ENCODE results near the gene HMCN1. TPM values are rescaled to one million over a fixed set of nuclear protein-coding genes. Genes with fewer than 3 reads are reported as not detected.

HMCN1 gene
- polyA plus RNA-seq, 1 donor from 2014 or later: 0.66 TPM

- Histone ChIP-seq H2AFZ (ENCODE audit: low read depth, low read length) (no peak overlapping the region), H3K9me2 (ENCODE audit: insufficient read depth, low read length) (no peaks in the 10 kb centered on the region), H3K4me3 (ENCODE audit: low read length) (no peak overlapping the region), H3K27me3 (ENCODE audit: insufficient read depth, low read depth, low read length) (no peaks in the 10 kb centered on the region), H3F3A (ENCODE audit: insufficient read depth, low read length, poor library complexity, severe bottlenecking) (no peaks in the 10 kb centered on the region), H3K9me3 (ENCODE audit: low read length) (no peaks in the 10 kb centered on the region), H3K36me3 (ENCODE audit: insufficient read depth, low read length) (no peaks in the 10 kb centered on the region), H3K4me2 (ENCODE audit: low read length) (no peak overlapping the region), H3K9ac (ENCODE audit: low read length) (no peak overlapping the region), H3K79me2 (replicated peaks; ENCODE audit: insufficient read depth, low read length) (no peaks in the 10 kb centered on the region), H3K27ac (ENCODE audit: low read length) (no peak overlapping the region), H4K20me1 (ENCODE audit: insufficient read depth) (no peaks in the 10 kb centered on the region)
- TF ChIP-seq SMC3 (conservative IDR thresholded peaks at IDR 0.05; ENCODE audit: poor library complexity): no peak
- no peak for TF ChIP-seq TAF1 (IDR thresholded peaks at IDR 0.05; ENCODE audit: low read depth)
- TF ChIP-seq EZH2 (IDR thresholded peaks at IDR 0.05; ENCODE audit: borderline replicate concordance, insufficient read depth, low read length, poor library complexity, severe bottlenecking): no peak
- TF ChIP-seq MXI1 (conservative IDR thresholded peaks at IDR 0.05; ENCODE audit: poor library complexity, severe bottlenecking): no peak
- TF ChIP-seq, protein P1, sequence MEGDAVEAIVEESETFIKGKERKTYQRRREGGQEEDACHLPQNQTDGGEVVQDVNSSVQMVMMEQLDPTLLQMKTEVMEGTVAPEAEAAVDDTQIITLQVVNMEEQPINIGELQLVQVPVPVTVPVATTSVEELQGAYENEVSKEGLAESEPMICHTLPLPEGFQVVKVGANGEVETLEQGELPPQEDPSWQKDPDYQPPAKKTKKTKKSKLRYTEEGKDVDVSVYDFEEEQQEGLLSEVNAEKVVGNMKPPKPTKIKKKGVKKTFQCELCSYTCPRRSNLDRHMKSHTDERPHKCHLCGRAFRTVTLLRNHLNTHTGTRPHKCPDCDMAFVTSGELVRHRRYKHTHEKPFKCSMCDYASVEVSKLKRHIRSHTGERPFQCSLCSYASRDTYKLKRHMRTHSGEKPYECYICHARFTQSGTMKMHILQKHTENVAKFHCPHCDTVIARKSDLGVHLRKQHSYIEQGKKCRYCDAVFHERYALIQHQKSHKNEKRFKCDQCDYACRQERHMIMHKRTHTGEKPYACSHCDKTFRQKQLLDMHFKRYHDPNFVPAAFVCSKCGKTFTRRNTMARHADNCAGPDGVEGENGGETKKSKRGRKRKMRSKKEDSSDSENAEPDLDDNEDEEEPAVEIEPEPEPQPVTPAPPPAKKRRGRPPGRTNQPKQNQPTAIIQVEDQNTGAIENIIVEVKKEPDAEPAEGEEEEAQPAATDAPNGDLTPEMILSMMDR (IDR thresholded peaks at IDR 0.05; ENCODE audit: poor library complexity, severe bottlenecking): no peak
- TF ChIP-seq EP300 (conservative IDR thresholded peaks at IDR 0.05; ENCODE audit: poor library complexity, severe bottlenecking): no peak
- TF ChIP-seq RAD21 (conservative IDR thresholded peaks at IDR 0.05): no peak
- TF ChIP-seq POLR2AphosphoS5 (IDR thresholded peaks at IDR 0.05): no peak
- no peak for TF ChIP-seq REST (IDR thresholded peaks at IDR 0.05; ENCODE audit: borderline replicate concordance)
Measured at GRCh38 chr1:185846672-185847444, 112.7 kb downstream of the HMCN1 start.

DNA sequence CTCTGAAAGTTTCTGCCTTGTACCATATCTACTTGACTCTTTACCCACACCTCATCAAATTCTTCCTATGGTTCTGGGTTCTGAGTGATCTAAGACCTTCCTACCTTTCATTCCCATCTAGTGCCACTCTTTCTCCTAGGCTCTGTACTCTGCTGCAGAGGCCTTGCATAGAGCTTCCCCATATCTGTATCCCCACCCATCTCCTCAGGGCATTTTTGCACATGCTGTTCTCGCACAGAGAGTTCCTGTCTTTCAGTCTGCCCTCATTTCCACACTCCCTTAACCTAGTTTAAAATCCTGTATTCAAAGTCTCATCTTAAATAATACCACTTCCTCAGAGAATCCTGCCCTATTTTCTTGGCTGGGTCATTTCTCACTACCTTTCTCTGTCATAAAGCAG is 114.8 kb downstream of the HMCN1 start:
- Histone ChIP-seq H3K79me2 (replicated peaks; ENCODE audit: insufficient read depth, low read length) (no peaks in the 10 kb centered on the region), H3F3A (ENCODE audit: insufficient read depth, low read length, poor library complexity, severe bottlenecking) (no peaks in the 10 kb centered on the region), H3K4me2 (ENCODE audit: low read length) (no peak overlapping the region), H2AFZ (ENCODE audit: low read depth, low read length) (no peak overlapping the region), H3K9me3 (ENCODE audit: low read length) (no peaks in the 10 kb centered on the region), H3K4me3 (ENCODE audit: low read length) (no peak overlapping the region), H3K27me3 (ENCODE audit: insufficient read depth, low read depth, low read length) (no peaks in the 10 kb centered on the region), H3K27ac (ENCODE audit: low read length) (no peak overlapping the region), H4K20me1 (ENCODE audit: insufficient read depth) (no peaks in the 10 kb centered on the region), H3K36me3 (ENCODE audit: insufficient read depth, low read length) (no peaks in the 10 kb centered on the region), H3K9me2 (ENCODE audit: insufficient read depth, low read length) (no peaks in the 10 kb centered on the region), H3K9ac (ENCODE audit: low read length) (no peak overlapping the region)
- no peak for TF ChIP-seq MXI1 (conservative IDR thresholded peaks at IDR 0.05; ENCODE audit: poor library complexity, severe bottlenecking)
